K562 (cell line): ENCODE measurements around the gene FRAT2. TPM values are rescaled to one million over a fixed set of nuclear protein-coding genes. Genes with fewer than 3 reads are reported as not detected.

Source experiments
- ATAC-seq: fragments of 200-7000 bp; cut with Tn5 transposase; 3 replicates; pipeline ENCODE4 v1.9.1; 2020; ENCODE audit warnings: moderate library complexity
- BruUV-seq: library from RNA; stranded (reverse); fragments of 400-500 nt; replicated peaks from 2 replicates; lab custom pipeline; 2021; lab: Mats Ljungman, UMichigan
- CTCF ChIA-PET: fragments of 300-600 bp; formaldehyde crosslinking; extraction: SDS; loops from one replicate; lab custom pipeline; 2021; ENCODE audit warnings: low intra/inter-chr PET ratio; lab: Yijun Ruan, JAX
- POLR2A ChIA-PET: fragments of 300-600, 350-650 bp; sonication (Branson Sonifier 250); formaldehyde crosslinking; extraction: SDS; loops from one replicate; lab custom pipeline; 2021; ENCODE audit warnings: antibody characterized with exemption, inconsistent platforms; lab: Yijun Ruan, JAX
- DNase-seq, 4 experiments: peaks; one replicate each; pipeline versions ENCODE4 v3.0.0 to v3.0.0-alpha.2; 2011 to 2018; ENCODE audit warnings: low spot score in 3 of 4, mixed read lengths in 3 of 4; ENCODE audit errors: extremely low read depth in 1 of 4
- FAIRE-seq: peaks from 2 replicates; lab custom pipeline; 2011; peaks lifted over from hg19 to GRCh38; lab: Jason Lieb, UNC
- H2AFZ ChIP-seq: 2 replicates; pipeline ENCODE4 v1.6.0; 2011; ENCODE audit warnings: low read depth, low read length, control low read depth, inconsistent platforms
- H3K27ac ChIP-seq: fragments of 200-600 bp; 3 replicates; pipeline ENCODE4 v1.8.0; 2011; ENCODE audit warnings: low read depth, mild to moderate bottlenecking, control low read depth, inconsistent platforms, low read length, moderate library complexity, mixed read lengths; ENCODE audit errors: extremely low read depth
- H3K27me3 ChIP-seq, 2 experiments: fragments of 300-600 bp in 1 of 2; 2 replicates in 1 of 2; 3 replicates in 1 of 2; pipeline versions ENCODE4 v1.6.0 to v1.8.0; 2011; ENCODE audit warnings: inconsistent platforms in 2 of 2, low read length in 2 of 2, mild to moderate bottlenecking in 1 of 2, mixed read lengths in 1 of 2, moderate library complexity in 1 of 2; ENCODE audit not compliant: control insufficient read depth in 2 of 2, insufficient read depth in 2 of 2
- H3K36me3 ChIP-seq: fragments of 300-600 bp; 3 replicates; pipeline ENCODE4 v1.8.0; 2011; ENCODE audit warnings: mild to moderate bottlenecking, low read length, inconsistent platforms; ENCODE audit not compliant: control insufficient read depth, insufficient read depth
- H3K4me1 ChIP-seq, 2 experiments: fragments of 200-600 bp in 1 of 2; replicated peaks in 1 of 2; 2 replicates in 1 of 2; 3 replicates in 1 of 2; pipeline versions ENCODE4 v1.5.1 to v1.8.0; 2011; ENCODE audit warnings: inconsistent platforms in 2 of 2, low read length in 2 of 2, mild to moderate bottlenecking in 1 of 2, mixed read lengths in 1 of 2, moderate library complexity in 1 of 2; ENCODE audit not compliant: control insufficient read depth in 2 of 2, insufficient read depth in 2 of 2
- H3K4me2 ChIP-seq: 2 replicates; pipeline ENCODE4 v1.6.1; 2011; ENCODE audit warnings: low read length, control low read depth, inconsistent platforms, mixed read lengths; ENCODE audit not compliant: insufficient read depth
- H3K4me3 ChIP-seq: fragments of 200-600 bp; sonication (generic), shearing (Covaris generic); 2 replicates; pipeline ENCODE4 v1.5.1; 2016; ENCODE audit warnings: control low read depth, inconsistent platforms
- H3K79me2 ChIP-seq: fragments of 200-600 bp; 3 replicates; pipeline ENCODE4 v1.8.0; 2011; ENCODE audit warnings: low read length, inconsistent platforms; ENCODE audit not compliant: control insufficient read depth, insufficient read depth
- H3K9ac ChIP-seq, 2 experiments: 2 replicates each; pipeline versions ENCODE4 v1.6.0 to v1.6.1; 2011; ENCODE audit warnings: low read depth in 2 of 2, low read length in 2 of 2, control low read depth in 1 of 2, inconsistent platforms in 1 of 2, mild to moderate bottlenecking in 1 of 2, mixed read lengths in 1 of 2; ENCODE audit not compliant: insufficient read depth in 1 of 2
- H3K9me1 ChIP-seq: one replicate; pipeline ENCODE4 v1.6.0; 2011; ENCODE audit warnings: inconsistent platforms, mild to moderate bottlenecking, low read length, moderate library complexity; ENCODE audit not compliant: control insufficient read depth, insufficient read depth
- H3K9me3 ChIP-seq: replicated peaks from 2 replicates; pipeline ENCODE4 v1.5.1; 2011; ENCODE audit warnings: low read depth, low read length, inconsistent platforms; ENCODE audit not compliant: control insufficient read depth, insufficient read depth
- H4K20me1 ChIP-seq: replicated peaks from 2 replicates; pipeline ENCODE4 v1.6.1; 2011; ENCODE audit warnings: low read length, inconsistent platforms, mixed read lengths; ENCODE audit not compliant: control insufficient read depth, insufficient read depth
- CHAMP1 ChIP-seq: fragments of 450-650 bp; IDR thresholded peaks from 2 replicates; pipeline ENCODE4 v1.6.1; 2016; ENCODE audit warnings: mild to moderate bottlenecking
- HLTF ChIP-seq: fragments of 450-650 bp; IDR thresholded peaks from 2 replicates; pipeline ENCODE4 v1.6.1; 2016
- MED1 ChIP-seq: sonication (generic); formaldehyde crosslinking; IDR thresholded peaks from 2 replicates; pipeline ENCODE4 v1.8.1; 2023; ENCODE audit warnings: missing genetic modification reagents, borderline replicate concordance
- PRPF4 ChIP-seq: fragments of 200-400 bp; formaldehyde crosslinking; IDR thresholded peaks from one replicate; pipeline ENCODE4 v1.6.1; 2017; ENCODE audit warnings: low read length, low read depth, mild to moderate bottlenecking; ENCODE audit not compliant: insufficient read depth, poor library complexity, severe bottlenecking
- ZKSCAN1 ChIP-seq: fragments of 150-350 bp; IDR thresholded peaks from 2 replicates; pipeline ENCODE4 v1.6.1; 2016; ENCODE audit warnings: low read depth, low read length
- ZNF444 ChIP-seq: fragments of 250-450 bp; sonication (Bioruptor Pico); IDR thresholded peaks from 2 replicates; pipeline ENCODE4 v1.4.0; 2020; ENCODE audit warnings: mild to moderate bottlenecking, moderate library complexity
- WGBS: fragments of 100-300 bp; shearing (Covaris generic); methylation state at CpG from one replicate; pipeline ENCODE4 v1.1.6; 2016; ENCODE audit warnings: low coverage, mixed read lengths; ENCODE audit not compliant: insufficient coverage; ENCODE audit errors: missing lambda C conversion rate; 5-methylcytosine and 5-hydroxymethylcytosine counted together
- in situ Hi-C: fragments of 300-500 bp; cut with MboI; formaldehyde crosslinking; loops from 4 replicates; pipeline ENCODE4 v1.15.0; 2018; ENCODE audit warnings: inconsistent platforms, mixed read lengths
- intact Hi-C: fragments of 100-400 bp; cut with micrococcal nuclease; formaldehyde crosslinking; loops from 2 replicates; pipeline ENCODE4 v1.14.2; 2022
- polyA plus RNA-seq, 8 experiments: library from polyadenylated mRNA; depleted of rRNA in 4 of 8; stranded (reverse) in 5 of 8; unstranded in 3 of 8; fragments of >200 nt; fragmentation: Nextera tagmentation in 2 of 8; fragmentation: Illumina TruSeq in 1 of 8; extraction: Ambion mirVana in 2 of 8; extraction: Trizol in 1 of 8; gene quantifications; 2 replicates each; pipeline versions ENCODE4 v1.2.1 to v1.2.3, GENCODE V29; 2011 to 2014; ENCODE audit warnings: inconsistent platforms in 1 of 8, missing spikeins in 1 of 8
- total RNA-seq, 7 experiments: library from RNA; depleted of rRNA in 6 of 7; stranded (reverse); fragments of >200 nt in 6 of 7; fragmentation: Illumina TruSeq in 2 of 7; extraction: Trizol in 2 of 7; gene quantifications; 2 replicates each; pipeline versions ENCODE4 v1.2.1 to v1.2.3, GENCODE V29; 2011 to 2021; ENCODE audit warnings: low replicate concordance in 1 of 7

The FRAT2 gene
- total and polyA plus RNA-seq, 9 of the 15 experiments (the other 6 are each of a cell fraction or from before 2014, with no cell fraction given), result 4.3 to 31.7 (median 19.5) TPM

- TF ChIP-seq CHAMP1 (no peak), ZNF444 (CRISPR knock-in tag) (no peak), HLTF (no peak), MED1 (CRISPR knock-in tag) (no peak)
Measured at GRCh38 chr10:97361537-97361901, 27.0 kb upstream of the FRAT2 start (continued).

- H4K20me1 ChIP-seq, result no peaks in the 10 kb centered on the region
- no peak overlapping the region for H3K4me2 ChIP-seq
- no peaks in the 10 kb centered on the region for H3K9me3 ChIP-seq
- ATAC-seq (no peak), FAIRE-seq (no peak), DNase-seq (no peak)
- in situ Hi-C loops (no loop called here), intact Hi-C loops (no loop called here)
- 90% methylated on average over 7 of the region's 11 CpGs for WGBS
- no peak overlapping the region for H3K4me3 ChIP-seq
- no peaks in the 10 kb centered on the region for H3K9me1 ChIP-seq
- no peaks in the 10 kb centered on the region for H3K79me2 ChIP-seq
- TF ChIP-seq PRPF4, result no peak
- peak; percentile 93 for TF ChIP-seq ZKSCAN1
- no peaks in the 10 kb centered on the region; a peak in 1 of 5 replicates for H3K4me1 ChIP-seq
- no TSS peak for BruUV-seq
- ChIA-PET POLR2A (interaction anchor here (0.6 to 0.8 kb wide), 2 partner anchors 9 to 126 kb away, joined by 3 read pairs; no protein-coding TSS in a partner anchor), CTCF (no interaction called here)
- H3K9ac ChIP-seq, result peak overlapping the region in 1 of 2 experiments; percentile 2; a peak in 2 of 4 replicates
- H2AFZ ChIP-seq, result no peak overlapping the region
- H3K27me3 ChIP-seq, result no peaks in the 10 kb centered on the region
- H3K27ac ChIP-seq, result no peak overlapping the region
- peaks cover 82% of the 10 kb centered on the region; the same call in 2 of the 3 replicates for H3K36me3 ChIP-seq
Measured at GRCh38 chr10:97360705-97361536, 26.4 kb upstream of the FRAT2 start.
